ENCODE data around the gene MCTP2.

- TF ChIP-seq YY1 (IDR thresholded peaks at IDR 0.05; ENCODE audit: insufficient read depth, insufficient read length) (no peak), ZNF274 (IDR thresholded peaks at IDR 0.05; ENCODE audit: low read depth, low read length) (no peak)
These were observed 229.3 kb downstream of the MCTP2 start for GRCh38 chr15:94460624-94461023.
